Effector CD8-positive, alpha-beta T cell (primary cell): ENCODE data around the gene C22orf15.

Source experiments
- DNase-seq: peaks from one replicate; lab custom pipeline; 2025; lab: John Stamatoyannopoulos, UW

The C22orf15 gene

GRCh38 chr22:23787600-23787896 lies 24.8 kb downstream of the C22orf15 start:
- DNase-seq: no peak

DNA sequence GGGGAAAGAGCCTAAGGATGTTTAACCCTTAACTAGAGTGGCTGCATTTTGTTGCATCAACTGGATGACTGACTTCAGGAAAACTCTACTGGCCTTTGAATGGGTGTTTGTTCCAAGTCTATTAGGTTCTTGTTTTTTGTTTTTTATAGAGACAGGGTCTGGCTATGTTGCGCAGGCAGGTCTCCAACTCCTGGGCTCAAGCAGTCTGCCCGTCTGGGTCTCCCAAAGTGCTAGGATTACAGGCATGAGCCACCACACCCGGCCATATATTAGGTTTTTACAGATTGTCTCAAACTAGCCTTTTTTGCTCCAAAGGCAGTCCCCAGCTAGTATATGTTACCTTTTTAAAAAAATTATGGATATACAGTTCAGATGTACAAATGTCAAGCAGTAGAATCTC lies 25.1 kb downstream of the C22orf15 start:
- DNase-seq: no peak

GRCh38 chr22:23789121-23789520 lies 26.3 kb downstream of the C22orf15 start:
- no peak for DNase-seq

- DNase-seq: no peak
Measured at GRCh38 chr22:23789638-23790037, 26.8 kb downstream of the C22orf15 start.

DNA sequence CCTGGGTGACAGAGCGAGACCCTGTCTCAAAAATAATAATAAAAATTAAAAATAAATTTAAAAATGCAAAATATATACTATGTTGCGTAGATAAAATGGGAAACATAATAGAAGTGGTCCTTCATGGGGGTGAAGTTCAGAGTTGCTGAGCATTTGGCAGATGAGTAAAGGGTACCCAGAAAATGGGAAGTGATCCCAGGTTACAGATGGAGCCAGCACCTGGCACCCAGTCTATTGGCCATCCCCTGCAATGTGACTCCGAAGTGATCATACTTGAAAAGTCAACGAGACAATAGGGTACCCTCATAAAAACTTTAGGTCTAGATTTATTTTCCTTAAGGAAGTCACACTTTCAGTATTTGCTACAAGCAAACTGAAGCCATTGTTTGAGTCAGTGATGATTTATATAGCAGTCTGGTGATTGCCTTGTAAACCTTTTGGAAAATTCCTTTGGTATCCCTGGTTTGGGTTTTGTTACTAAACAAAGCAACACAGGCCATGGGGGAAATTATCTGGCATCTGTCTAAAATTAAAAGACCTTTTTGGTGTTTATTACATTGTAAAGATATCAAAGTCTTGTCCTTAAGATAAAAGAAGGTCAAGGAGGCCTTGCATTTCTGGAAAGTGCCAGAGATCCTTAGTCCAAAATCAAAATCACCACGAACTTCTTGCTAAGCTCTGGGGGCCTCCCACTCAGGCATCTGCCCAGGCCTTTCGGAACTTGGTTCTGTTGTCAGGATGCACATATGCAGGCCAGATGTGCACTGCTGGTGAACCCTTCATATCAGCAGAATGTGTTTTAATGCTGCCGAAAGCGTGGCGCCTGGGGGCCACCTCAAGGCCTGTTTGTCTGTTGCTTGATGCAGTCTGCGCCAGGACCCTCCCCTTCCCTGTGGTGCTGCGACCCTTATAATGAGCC lies 28.3 kb downstream of the C22orf15 start:
- no peak for DNase-seq

- DNase-seq: no peak
Measured at GRCh38 chr22:23791738-23792645, 29.2 kb downstream of the C22orf15 start.

GRCh38 chr22:23793326-23793725 lies 30.5 kb downstream of the C22orf15 start:
- DNase-seq: no peak

DNA sequence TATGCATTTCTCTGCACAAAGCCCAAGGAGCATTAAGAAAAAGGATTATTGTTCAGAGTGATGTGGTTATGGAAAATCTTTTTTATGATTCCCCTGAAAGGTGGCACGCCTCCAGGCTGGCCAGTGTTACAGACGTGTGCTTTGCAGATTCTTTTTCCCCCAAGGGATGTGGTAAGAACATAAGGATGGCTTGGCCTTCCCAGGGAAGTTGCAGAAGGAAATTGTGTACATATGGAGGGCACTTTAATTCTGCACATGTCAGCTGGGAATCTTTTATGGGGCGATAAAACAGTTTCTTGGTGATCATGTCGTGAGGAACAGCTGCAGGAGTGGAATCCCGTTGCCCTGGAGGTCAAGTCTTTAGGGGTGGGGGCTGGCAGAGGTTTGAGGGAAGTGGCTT lies 33.7 kb downstream of the C22orf15 start:
- DNase-seq: no peak

- DNase-seq: no peak
Measured at GRCh38 chr22:23800297-23801237, 37.8 kb downstream of the C22orf15 start.

DNA sequence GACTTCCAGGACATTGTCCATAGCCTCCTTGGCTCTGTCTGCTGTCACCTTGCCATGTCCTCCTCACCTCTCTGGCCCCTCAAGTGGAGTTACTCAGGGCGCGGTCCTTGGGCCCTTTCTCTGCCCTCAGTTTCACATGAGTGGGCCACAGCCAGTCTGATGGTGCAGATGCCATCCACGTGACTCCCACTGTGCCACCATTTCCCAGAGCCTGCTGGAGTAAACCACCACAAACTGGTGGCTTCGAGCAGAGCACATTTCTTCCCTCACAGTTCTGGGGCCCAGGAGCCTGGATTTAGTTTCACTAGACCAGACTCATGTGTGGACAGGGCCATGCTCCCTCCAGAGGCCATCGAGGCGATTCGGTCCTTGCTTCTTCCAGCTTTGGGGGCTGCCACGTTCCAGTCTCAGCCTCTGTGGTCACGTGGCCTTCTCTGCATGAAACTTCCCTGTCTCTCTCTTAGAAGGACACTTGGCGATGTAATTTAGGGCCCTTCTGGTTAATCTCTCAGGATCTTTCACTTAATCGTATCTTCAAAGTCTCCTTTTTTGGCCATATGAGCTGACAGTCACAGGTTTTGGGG lies 38.5 kb downstream of the C22orf15 start:
- no peak for DNase-seq

GRCh38 chr22:23801886-23802377 lies 39.1 kb downstream of the C22orf15 start:
- no peak for DNase-seq

- no peak for DNase-seq
Measured at GRCh38 chr22:23803001-23803819, 40.4 kb downstream of the C22orf15 start.

DNA sequence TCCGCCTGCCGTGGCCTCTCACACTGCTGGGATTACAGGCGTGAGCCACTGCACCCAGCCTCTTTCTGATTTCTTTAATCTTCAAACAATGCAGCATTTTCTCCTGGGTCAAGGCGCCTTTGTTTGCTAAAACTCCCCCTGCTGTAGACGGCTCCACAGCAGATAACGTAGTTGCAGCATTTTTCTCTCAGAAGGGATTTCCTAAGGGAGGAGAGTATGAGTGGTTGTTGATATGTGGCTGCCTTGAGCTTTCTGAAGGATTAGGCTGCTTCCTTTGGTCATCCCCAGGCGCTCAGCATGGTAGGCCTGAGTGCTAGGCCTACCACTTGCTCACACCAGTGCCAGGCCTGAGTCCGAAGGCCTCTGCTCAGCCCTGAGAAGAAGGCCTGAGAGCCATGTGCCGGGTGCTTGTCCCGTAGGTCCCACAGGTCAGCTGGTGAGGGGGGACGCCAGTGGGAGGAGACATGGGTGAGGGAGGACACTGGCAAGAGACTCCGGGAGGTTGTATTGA lies 42.0 kb downstream of the C22orf15 start:
- DNase-seq: no peak

DNA sequence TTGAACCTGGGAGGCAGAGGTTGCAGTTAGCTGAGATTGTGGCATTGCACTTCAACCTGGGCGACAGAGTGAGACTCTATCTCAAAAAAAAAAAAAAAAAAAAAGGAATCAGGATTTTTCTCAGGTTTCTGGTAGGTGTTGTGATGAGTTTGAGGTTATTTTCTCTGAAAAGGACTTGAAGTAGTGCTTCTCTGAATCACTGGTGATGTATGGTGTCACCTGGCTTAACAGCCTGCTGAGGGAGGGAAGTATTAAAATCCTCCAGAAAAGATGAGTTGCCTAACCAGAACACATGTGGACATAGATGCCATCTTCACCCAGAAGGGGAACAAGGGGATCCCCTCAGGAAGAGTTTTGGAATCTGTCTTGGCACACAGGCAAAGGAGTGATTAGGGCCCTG lies 44.0 kb downstream of the C22orf15 start:
- no peak for DNase-seq

- DNase-seq: no peak
Measured at GRCh38 chr22:23812378-23812777, 49.6 kb downstream of the C22orf15 start.
